G401 (cell line): ENCODE data around the gene FAM181A. TPM values are rescaled to one million over a fixed set of nuclear protein-coding genes. Genes with fewer than 3 reads are reported as not detected.

ENCODE experiments used
- DNase-seq: peaks from one replicate; pipeline ENCODE4 v3.0.0-alpha.2; 2015; ENCODE audit warnings: low spot score
- in situ Hi-C: cut with HindIII; loops from 2 replicates; pipeline ENCODE4 v1.10.0; 2016; ENCODE audit warnings: low sequenced_read_pairs, mixed read lengths
- total RNA-seq: library from RNA; depleted of rRNA; stranded (reverse); fragments of >200 nt; shearing (Covaris generic); gene quantifications from 2 replicates; pipeline ENCODE4 v1.2.3, GENCODE V29; 2014

The FAM181A gene
- total RNA-seq, 1 experiment from 2014 or later, result not detected

- in situ Hi-C loops, result no loop called here
- no peak for DNase-seq
These were observed 17.4 kb downstream of the FAM181A start for GRCh38 chr14:93944348-93945069.

- in situ Hi-C loops, result no loop called here
- no peak for DNase-seq
These were observed 17.9 kb downstream of the FAM181A start for GRCh38 chr14:93945070-93945399.

- no peak for DNase-seq
- in situ Hi-C loops, result no loop called here
These were observed 19.0 kb downstream of the FAM181A start for GRCh38 chr14:93946104-93946503.

GRCh38 chr14:93946541-93947090 lies 19.5 kb downstream of the FAM181A start:
- no peak for DNase-seq
- in situ Hi-C loops, result no loop called here

GRCh38 chr14:93947282-93947681 lies 20.1 kb downstream of the FAM181A start:
- no peak for DNase-seq
- in situ Hi-C loops, result no loop called here

- no peak for DNase-seq
- in situ Hi-C loops, result no loop called here
These were observed 22.4 kb downstream of the FAM181A start for GRCh38 chr14:93949511-93950075.

- in situ Hi-C loops, result no loop called here
- no peak for DNase-seq
These were observed 23.9 kb downstream of the FAM181A start for GRCh38 chr14:93950948-93951634.

- in situ Hi-C loops, result no loop called here
- DNase-seq, result no peak
These were observed 24.7 kb downstream of the FAM181A start for GRCh38 chr14:93951635-93952540.

- in situ Hi-C loops, result no loop called here
- DNase-seq, result no peak
These were observed 25.7 kb downstream of the FAM181A start for GRCh38 chr14:93952829-93953228.

- in situ Hi-C loops, result no loop called here
- DNase-seq, result no peak
These were observed 26.1 kb downstream of the FAM181A start for GRCh38 chr14:93953263-93953662.

GRCh38 chr14:93953739-93954515 lies 26.8 kb downstream of the FAM181A start:
- DNase-seq, result no peak
- in situ Hi-C loops, result no loop called here

- DNase-seq, result no peak
- in situ Hi-C loops, result no loop called here
These were observed 27.3 kb downstream of the FAM181A start for GRCh38 chr14:93954516-93954830.

GRCh38 chr14:93954900-93955849 lies 28.0 kb downstream of the FAM181A start:
- in situ Hi-C loops, result no loop called here
- no peak for DNase-seq

- in situ Hi-C loops, result no loop called here
- DNase-seq, result peak; percentile 67
These were observed 28.8 kb downstream of the FAM181A start for GRCh38 chr14:93955850-93956481.

GRCh38 chr14:93956514-93957332 lies 29.6 kb downstream of the FAM181A start:
- DNase-seq, result peak; percentile 61
- in situ Hi-C loops, result no loop called here

GRCh38 chr14:93957333-93957710 lies 30.2 kb downstream of the FAM181A start:
- in situ Hi-C loops, result no loop called here
- DNase-seq, result no peak
